Kidney tubule cell (primary cell): Measurements from ENCODE around the gene COA6.
"Not testable (repeated sequence)": the region's sequence is repeated elsewhere in the genome, so short reads cannot be mapped to it uniquely, and the experiment has no call there.

ENCODE experiments used
- DNase-seq: peaks from one replicate; pipeline ENCODE4 v3.0.0-alpha.2; 2018; ENCODE audit warnings: low spot score

COA6 gene

GRCh38 chr1:234369784-234370183 is 3.5 kb upstream of the COA6 start:
- no peak for DNase-seq

GRCh38 chr1:234371414-234371813 is 1.8 kb upstream of the COA6 start:
- DNase-seq = no peak

GRCh38 chr1:234372011-234372757 is 1.1 kb upstream of the COA6 start:
- DNase-seq = no peak

GRCh38 chr1:234373959-234374254 is 651 bp downstream of the COA6 start:
- DNase-seq = no peak

DNA sequence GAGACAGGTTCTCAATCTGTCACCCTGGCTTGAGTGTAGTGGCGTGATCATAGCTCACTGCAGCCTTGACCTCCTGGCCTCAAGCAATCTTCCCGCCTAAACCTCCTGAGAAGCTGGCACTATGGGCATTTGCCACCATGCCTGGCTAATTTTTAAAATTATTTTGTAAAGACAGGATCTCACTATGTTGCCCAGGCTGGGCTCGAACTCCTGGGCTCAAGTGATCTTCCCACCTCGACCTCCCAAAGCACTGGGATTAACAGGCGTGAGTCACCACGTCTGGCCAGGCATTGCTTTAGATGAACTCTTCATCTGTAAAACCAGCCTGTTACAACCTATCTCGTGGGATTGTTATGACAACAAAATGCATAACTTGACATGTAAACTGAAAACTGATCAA is 2.4 kb downstream of the COA6 start:
- DNase-seq = no peak

DNA sequence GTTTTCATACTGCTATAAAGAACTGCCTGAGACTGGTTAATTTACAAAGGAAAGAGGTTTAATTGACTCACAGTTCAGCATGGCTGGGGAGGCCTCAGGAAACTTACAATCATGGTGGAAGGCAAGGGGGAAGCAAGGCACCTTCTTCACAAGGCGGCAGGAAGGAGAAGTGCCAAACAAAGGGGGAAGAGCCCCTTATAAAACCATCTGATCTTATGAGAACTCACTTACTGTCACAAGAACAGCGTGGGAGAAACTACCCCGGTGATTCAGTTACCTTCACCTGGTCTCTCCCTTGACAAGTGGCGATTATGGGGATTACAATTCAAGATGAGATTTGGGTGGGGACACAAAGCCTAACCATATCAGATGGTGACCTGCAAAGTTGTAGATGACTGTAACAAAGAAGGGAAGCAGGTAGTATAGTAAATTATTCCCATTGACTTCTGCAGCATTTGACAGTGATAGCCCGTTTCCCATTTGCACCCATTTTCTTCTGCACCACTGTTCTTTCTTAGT is 6.4 kb downstream of the COA6 start:
- not testable (repeated sequence) for DNase-seq

DNA sequence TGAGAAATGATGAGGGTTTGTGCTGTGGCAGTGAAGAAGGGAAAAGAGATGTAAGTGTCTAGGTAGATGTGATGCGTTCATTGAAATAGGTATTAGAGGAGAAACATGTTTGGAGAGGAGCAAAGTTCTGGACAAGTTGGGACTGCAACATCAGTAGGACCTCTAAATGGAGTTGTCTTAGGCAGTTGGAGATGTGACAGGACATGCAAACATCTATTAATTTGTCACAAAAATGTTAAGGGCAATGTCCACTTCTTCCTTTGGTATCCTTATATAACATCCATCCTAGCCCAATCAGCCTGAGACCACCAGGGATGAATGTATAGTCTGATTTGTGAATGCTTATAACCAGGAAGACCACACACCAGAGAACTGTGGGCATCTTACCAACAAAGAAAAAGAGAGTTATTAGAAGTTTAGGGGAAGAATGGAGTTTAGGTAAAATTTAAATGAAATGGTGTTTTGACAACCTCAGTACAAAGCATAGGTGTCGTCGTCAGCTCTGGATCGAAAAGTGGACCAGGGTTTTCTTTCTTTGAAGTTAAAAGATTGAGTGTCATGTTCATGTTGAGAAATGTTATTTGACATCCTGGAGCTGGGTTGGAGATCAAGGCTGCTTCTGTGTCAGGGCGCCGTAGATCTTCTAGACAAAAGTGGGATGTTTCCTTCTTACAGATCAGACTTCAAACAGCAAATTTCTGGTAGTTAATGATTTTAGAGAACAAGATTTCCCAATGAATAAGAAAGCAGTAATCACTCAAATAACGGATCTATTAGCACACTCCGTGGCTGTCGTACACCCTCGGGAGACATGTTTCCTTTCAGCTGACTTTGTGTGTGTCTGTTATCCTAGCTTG is 8.7 kb downstream of the COA6 start:
- DNase-seq = no peak

- no peak for DNase-seq
These were observed 12.9 kb downstream of the COA6 start for GRCh38 chr1:234386122-234386521.

- DNase-seq = no peak
These were observed 14.8 kb downstream of the COA6 start for GRCh38 chr1:234388094-234388493.

DNA sequence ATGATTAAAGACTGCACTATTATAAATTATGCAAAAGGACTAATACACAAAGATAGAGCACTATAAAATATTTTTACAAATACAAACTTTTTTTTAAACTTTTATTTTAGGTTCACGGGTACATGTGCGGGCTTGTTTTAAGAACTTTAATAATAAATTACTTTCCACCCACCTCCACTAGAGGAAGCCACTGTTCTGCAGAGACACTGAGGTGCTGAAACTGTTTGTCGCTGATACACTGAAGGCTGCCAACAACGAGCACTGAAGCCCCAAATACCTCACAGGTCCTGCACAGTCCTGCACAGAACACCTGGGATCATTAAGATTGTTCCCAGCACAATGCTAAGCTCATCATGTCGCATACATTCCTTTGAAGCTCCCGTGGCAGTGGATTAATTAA is 19.9 kb downstream of the COA6 start:
- no peak for DNase-seq

GRCh38 chr1:234395297-234395696 is 22.0 kb downstream of the COA6 start:
- DNase-seq = no peak

GRCh38 chr1:234396092-234396491 is 22.8 kb downstream of the COA6 start:
- DNase-seq = no peak

DNA sequence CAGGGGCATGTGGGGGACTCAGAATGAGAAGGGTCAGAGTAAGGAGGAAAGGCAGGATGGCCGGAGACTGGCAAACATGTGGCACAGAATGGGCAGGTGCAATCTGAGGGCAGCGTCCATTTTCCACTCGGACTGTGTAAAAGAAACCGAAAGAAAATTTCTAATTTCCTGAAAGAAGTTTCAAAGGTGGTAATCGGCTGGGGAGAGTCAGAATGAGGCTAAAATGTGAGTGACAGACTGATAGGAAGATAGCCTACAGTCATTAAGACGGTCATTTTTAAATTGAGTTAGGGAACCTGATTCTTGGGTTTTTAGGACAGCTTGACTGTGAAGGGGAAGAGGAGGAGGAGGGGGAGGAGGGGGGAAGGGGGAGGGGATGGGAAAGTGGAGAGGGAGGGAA is 23.6 kb downstream of the COA6 start:
- no peak for DNase-seq

GRCh38 chr1:234397732-234398131 is 24.5 kb downstream of the COA6 start:
- no peak for DNase-seq

- DNase-seq = no peak
These were observed 25.7 kb downstream of the COA6 start for GRCh38 chr1:234398849-234399381.

- not testable (repeated sequence) for DNase-seq
These were observed 26.3 kb downstream of the COA6 start for GRCh38 chr1:234399515-234399914.

DNA sequence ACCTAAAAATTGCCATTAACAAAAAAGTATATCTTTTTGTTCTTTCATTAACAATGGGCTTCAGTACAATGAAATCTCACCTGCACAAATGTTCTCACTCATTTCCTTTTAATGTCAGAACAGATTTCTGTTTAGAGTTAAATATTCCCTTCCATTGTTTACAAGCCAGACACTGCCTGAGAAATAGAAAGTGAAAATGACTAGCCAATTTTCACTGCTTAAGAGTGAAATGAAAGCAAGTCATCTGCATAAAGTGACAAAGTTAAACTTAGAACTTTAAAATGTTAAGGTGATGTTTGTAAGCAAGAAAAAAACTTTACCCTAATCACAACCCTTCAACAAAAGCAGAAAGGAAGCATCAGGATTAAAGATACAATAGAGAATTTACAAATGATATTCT is 27.5 kb downstream of the COA6 start:
- DNase-seq = peak; percentile 10

- DNase-seq = no peak
These were observed 28.4 kb downstream of the COA6 start for GRCh38 chr1:234401658-234402057.

- no peak for DNase-seq
These were observed 29.7 kb downstream of the COA6 start for GRCh38 chr1:234402939-234403338.

DNA sequence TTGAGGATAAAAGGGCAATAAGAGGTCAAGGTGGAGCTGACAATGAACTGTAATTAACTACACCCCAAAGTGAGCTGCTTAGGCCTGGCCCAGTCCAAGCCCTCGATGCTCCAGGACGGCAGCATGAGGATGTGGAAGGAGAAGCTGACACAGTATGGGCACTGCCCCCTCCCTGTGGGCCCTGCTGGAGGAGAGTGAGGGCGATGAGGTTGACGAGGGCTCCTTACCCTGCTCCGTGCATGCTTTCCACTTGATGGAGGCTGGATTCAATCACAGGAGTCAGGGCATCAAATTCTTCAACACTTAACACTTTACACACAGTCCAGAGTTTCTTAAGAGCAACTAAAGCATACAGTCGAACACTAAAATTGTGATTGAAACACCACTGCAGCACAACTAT is 32.4 kb downstream of the COA6 start:
- DNase-seq = no peak

DNA sequence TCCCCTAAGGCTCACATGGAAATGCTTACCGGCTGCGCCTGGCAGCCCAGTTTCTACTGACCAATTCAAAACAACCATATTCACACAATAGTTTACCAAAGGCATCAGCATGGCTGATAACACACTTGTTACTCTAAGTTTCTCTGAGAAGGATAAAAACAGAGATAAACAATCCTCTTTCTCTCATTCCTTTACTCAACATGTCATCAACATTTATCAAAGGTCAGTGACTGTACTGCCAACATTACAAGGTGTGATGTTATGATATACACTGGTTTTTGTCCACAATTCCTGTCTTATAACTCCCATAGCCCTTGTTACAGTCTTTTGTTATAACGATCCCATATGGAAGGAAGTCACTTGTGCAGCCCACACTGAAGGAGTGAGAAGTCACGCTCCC is 33.6 kb downstream of the COA6 start:
- DNase-seq = no peak

- DNase-seq = no peak
These were observed 35.5 kb downstream of the COA6 start for GRCh38 chr1:234408757-234409156.

DNA sequence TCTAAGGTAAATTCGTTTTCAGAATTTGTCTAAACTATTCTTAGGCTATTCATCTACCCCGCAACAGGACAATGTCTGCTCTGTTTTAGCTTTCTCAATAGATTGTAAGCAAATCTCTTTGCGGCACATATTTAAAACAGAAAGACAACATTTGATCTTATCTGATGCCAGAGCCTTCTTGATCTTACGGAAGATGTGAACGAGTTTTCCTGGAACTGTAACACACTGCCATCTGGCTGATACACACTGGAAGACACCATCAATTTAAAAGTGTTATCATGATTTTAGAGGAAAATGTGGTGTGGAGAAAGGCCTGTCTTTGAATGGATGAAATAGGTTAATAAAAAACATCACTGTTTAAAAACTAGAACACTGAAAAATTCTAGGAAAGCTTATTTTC is 36.1 kb downstream of the COA6 start:
- DNase-seq = no peak
